Measurements from ENCODE around the gene CD109.
"Not testable (repeated sequence)": the region's sequence is repeated elsewhere in the genome, so short reads cannot be mapped to it uniquely, and the experiment has no call there.

Gene CD109

GRCh38 chr6:73801652-73802268 lies 105.8 kb downstream of the CD109 start:
- H3K9me3 Mint-ChIP-seq, result peaks cover 0 to 3% of the 10 kb centered on the region in 2 donors
- H3K27me3 Mint-ChIP-seq, result no peaks in the 10 kb centered on the region
- H3K27ac Mint-ChIP-seq, result no peak overlapping the region
- ATAC-seq (replicated peaks), result no peak
- no peaks in the 10 kb centered on the region for H3K4me1 Mint-ChIP-seq
- no peak for DNase-seq
- peaks cover 0 to 2% of the 10 kb centered on the region in 2 donors for H3K36me3 Mint-ChIP-seq
- no peak overlapping the region for H3K4me3 Mint-ChIP-seq

DNA sequence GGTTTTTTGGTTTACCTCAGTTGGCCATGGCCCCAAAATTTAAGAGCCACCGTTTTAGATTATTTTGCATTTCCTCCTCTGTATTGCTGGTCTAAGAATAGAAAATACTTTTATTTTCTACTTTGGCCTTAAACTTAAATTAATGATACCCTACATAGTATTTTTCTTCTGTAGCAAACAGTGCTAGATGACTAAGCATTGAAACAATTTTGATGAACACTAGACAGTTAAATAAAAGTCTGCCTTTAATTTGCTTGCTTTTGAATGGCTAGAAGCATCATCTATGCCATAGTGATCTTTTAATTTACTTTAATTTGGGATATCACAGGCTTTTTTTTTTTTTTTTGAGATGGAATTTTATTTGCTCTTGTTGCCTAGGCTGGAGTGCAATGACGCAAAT lies 106.4 kb downstream of the CD109 start:
- DNase-seq (no peak), ATAC-seq (replicated peaks) (no peak)
- no peak overlapping the region for H3K4me3 Mint-ChIP-seq
- H3K36me3 Mint-ChIP-seq, result peaks cover 0 to 2% of the 10 kb centered on the region in 2 donors
- no peaks in the 10 kb centered on the region for H3K27me3 Mint-ChIP-seq
- no peaks in the 10 kb centered on the region for H3K4me1 Mint-ChIP-seq
- no peak overlapping the region for H3K27ac Mint-ChIP-seq
- peaks cover 0 to 3% of the 10 kb centered on the region in 2 donors for H3K9me3 Mint-ChIP-seq

- H3K27ac Mint-ChIP-seq, result no peak overlapping the region
- peaks cover 0 to 3% of the 10 kb centered on the region in 2 donors for H3K9me3 Mint-ChIP-seq
- DNase-seq, result no peak
Observed at GRCh38 chr6:73803562-73804241, 107.7 kb downstream of the CD109 start.

DNA sequence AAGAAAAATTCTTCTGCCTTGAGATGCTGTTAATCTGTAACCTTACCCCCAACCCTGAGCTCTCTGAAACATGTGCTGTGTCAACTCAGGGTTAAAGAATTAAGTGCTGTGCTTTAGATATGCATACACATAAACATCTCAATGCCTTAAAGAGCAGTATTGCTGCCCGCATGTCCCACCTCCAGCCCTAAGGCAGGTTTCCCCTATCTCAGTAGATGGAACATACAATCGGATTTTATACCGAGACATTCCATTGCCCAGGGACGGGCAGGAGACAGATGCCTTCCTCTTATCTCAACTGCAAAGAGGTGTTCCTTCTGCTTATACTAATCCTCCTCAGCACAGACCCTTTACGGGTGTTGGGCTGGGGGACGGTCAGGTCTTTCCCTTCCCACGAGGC lies 109.2 kb downstream of the CD109 start:
- not testable (repeated sequence) for H3K4me3 Mint-ChIP-seq; H3K27me3 Mint-ChIP-seq; H3K27ac Mint-ChIP-seq; H3K36me3 Mint-ChIP-seq; H3K4me1 Mint-ChIP-seq; ATAC-seq (replicated peaks); DNase-seq; H3K9me3 Mint-ChIP-seq

More at GRCh38 chr6:73803562-73804241, 107.7 kb downstream of the CD109 start:
- no peak for ATAC-seq (replicated peaks)
- H3K4me1 Mint-ChIP-seq, result no peaks in the 10 kb centered on the region
- no peak overlapping the region for H3K4me3 Mint-ChIP-seq
- peaks cover 0 to 2% of the 10 kb centered on the region in 2 donors for H3K36me3 Mint-ChIP-seq
- no peaks in the 10 kb centered on the region for H3K27me3 Mint-ChIP-seq

DNA sequence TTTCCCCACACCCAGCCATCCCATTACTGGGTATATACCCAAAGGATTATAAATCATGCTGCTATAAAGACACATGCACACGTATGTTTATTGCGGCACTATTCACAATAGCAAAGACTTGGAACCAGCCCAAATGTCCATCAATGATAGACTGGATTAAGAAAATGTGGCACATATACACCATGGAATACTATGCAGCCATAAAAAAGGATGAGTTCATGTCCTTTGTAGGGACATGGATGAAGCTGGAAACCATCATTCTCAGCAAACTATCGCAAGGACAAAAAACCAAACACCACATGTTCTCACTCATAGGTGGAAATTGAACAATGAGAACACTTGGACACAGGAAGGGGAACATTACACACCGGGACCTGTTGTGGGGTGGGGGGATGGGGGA lies 110.0 kb downstream of the CD109 start:
- not testable (repeated sequence) for H3K4me1 Mint-ChIP-seq; ATAC-seq (replicated peaks); H3K9me3 Mint-ChIP-seq; DNase-seq; H3K27me3 Mint-ChIP-seq; H3K36me3 Mint-ChIP-seq; H3K27ac Mint-ChIP-seq; H3K4me3 Mint-ChIP-seq

DNA sequence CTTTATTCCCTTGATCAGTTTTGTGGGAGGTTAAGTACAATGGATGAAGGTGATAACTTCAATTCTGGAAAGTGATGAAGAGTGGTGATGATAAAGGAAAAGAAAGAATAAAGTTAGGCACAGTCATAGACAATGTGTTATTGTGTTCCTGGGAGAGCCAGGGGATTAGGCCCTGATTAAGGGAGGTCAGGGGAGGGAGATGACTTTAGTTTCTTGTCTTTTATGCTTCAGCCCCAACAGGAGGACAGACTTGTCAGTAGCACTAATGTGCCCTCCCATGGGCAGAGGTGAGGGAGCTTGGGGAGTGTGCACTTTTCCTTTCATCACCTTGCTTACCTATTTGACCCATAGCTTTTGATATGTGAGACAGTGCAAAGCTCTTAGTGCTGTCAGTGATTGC lies 115.7 kb downstream of the CD109 start:
- Mint-ChIP-seq H3K4me3 (no peak overlapping the region), H3K27me3 (no peaks in the 10 kb centered on the region), H3K27ac (no peak overlapping the region), H3K36me3 (no peaks in the 10 kb centered on the region), H3K4me1 (no peaks in the 10 kb centered on the region), H3K9me3 (no peaks in the 10 kb centered on the region)
- DNase-seq (no peak), ATAC-seq (replicated peaks) (no peak)

DNA sequence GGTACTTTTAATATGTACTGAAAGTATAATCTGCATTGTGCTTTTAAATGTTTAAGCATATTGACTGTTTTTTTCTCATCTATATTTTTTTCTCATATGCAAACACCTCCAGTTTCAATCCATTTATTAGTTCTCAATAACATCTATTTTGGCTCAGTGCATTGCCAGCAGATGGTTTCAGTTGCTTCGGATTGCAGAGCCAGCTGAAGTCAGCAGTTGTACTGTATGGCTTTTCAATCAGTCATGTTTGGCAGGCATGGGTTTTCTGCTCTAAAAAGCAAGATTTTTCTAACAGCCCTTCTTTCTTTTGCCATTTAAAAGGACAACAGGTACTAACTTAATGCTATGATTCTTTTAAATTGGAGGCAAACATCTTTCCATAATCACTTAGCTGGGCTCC lies 121.2 kb downstream of the CD109 start:
- DNase-seq, result no peak
- no peaks in the 10 kb centered on the region for H3K9me3 Mint-ChIP-seq
- ATAC-seq (replicated peaks), result no peak
- H3K4me3 Mint-ChIP-seq, result no peak overlapping the region
- no peaks in the 10 kb centered on the region for H3K27me3 Mint-ChIP-seq
- H3K36me3 Mint-ChIP-seq, result peaks cover 0 to 7% of the 10 kb centered on the region in 2 donors
- H3K4me1 Mint-ChIP-seq, result no peaks in the 10 kb centered on the region
- H3K27ac Mint-ChIP-seq, result no peak overlapping the region

DNA sequence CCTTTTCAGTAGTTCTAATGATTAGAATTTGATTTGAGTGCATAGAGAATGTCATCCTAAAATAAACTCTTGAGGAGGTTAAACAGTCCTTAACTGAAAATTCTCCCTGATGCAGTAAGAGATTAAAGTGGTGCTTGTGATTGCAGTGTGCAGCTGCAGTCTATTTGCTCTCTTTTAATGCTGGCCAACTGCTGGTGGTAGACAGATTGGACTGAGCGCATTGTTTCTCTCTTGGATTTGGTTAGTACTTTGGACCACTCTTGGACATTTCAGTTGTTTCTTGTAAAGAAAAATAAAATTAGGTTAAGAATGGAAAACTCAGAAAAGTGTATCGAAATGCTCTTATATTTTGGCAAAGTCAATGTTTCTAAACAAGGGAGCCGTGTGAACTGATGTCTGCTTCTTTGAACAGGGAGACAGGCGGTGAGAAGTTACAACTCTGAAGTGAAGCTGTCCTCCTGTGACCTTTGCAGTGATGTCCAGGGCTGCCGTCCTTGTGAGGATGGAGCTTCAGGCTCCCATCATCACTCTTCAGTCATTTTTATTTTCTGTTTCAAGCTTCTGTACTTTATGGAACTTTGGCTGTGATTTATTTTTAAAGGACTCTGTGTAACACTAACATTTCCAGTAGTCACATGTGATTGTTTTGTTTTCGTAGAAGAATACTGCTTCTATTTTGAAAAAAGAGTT lies 127.2 kb downstream of the CD109 start:
- H3K27ac Mint-ChIP-seq, result no peak overlapping the region
- no peaks in the 10 kb centered on the region for H3K4me1 Mint-ChIP-seq
- H3K27me3 Mint-ChIP-seq, result no peaks in the 10 kb centered on the region

DNA sequence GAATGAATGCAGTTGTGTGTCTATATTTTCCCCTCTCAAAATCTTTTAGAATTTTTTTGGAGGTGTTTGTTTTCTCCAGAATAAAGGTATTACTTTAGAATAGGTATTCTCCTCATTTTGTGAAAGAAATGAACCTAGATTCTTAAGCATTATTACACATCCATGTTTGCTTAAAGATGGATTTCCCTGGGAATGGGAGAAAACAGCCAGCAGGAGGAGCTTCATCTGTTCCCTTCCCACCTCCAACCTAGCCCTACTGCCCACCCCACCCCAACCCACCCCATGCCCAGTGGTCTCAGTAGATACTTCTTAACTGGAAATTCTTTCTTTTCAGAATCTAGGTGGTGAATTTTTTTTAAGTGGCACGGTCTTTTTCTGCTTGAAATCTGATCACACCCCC lies 127.8 kb downstream of the CD109 start:
- no peak overlapping the region for H3K27ac Mint-ChIP-seq
- no peak for ATAC-seq (replicated peaks)
- H3K27me3 Mint-ChIP-seq, result no peaks in the 10 kb centered on the region
- H3K36me3 Mint-ChIP-seq, result peaks cover 0 to 7% of the 10 kb centered on the region in 2 donors
- no peak overlapping the region for H3K4me3 Mint-ChIP-seq
- H3K9me3 Mint-ChIP-seq, result no peaks in the 10 kb centered on the region
- H3K4me1 Mint-ChIP-seq, result no peaks in the 10 kb centered on the region
- no peak for DNase-seq

More for the DNA sequence above, 127.2 kb downstream of the CD109 start:
- no peak for DNase-seq
- Mint-ChIP-seq H3K4me3 (no peak overlapping the region), H3K9me3 (no peaks in the 10 kb centered on the region), H3K36me3 (peaks cover 0 to 7% of the 10 kb centered on the region in 2 donors)
- ATAC-seq (replicated peaks), result no peak

- no peaks in the 10 kb centered on the region for H3K4me1 Mint-ChIP-seq
- H3K4me3 Mint-ChIP-seq, result no peak overlapping the region
- no peaks in the 10 kb centered on the region for H3K27me3 Mint-ChIP-seq
- DNase-seq, result no peak
- no peaks in the 10 kb centered on the region for H3K9me3 Mint-ChIP-seq
- ATAC-seq (replicated peaks), result no peak
- no peaks in the 10 kb centered on the region for H3K36me3 Mint-ChIP-seq
- no peak overlapping the region for H3K27ac Mint-ChIP-seq
Observed at GRCh38 chr6:73826571-73826970, 130.6 kb downstream of the CD109 start.

DNA sequence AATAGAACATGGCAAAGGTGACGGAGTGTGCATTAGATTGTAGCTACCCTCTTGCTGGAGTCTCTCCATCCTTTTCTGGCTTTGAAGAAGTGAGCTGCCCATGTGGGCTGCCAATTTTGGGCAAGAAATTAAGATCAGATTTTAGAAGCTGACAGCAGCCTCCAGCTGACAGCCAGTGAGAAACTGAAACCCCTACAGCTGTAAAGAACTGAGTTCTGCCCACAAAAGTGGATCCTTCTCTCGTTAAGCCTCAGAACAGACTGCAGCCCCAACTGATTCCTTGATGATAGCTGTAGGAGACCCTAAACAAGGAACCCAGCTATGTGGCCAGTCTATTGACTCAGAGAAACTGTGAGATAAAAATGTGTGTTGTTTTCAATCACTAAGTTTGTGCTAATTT lies 134.1 kb downstream of the CD109 start:
- Mint-ChIP-seq H3K4me3 (no peak overlapping the region), H3K4me1 (no peaks in the 10 kb centered on the region), H3K36me3 (no peaks in the 10 kb centered on the region), H3K27me3 (no peaks in the 10 kb centered on the region), H3K27ac (no peak overlapping the region), H3K9me3 (no peaks in the 10 kb centered on the region)
- ATAC-seq (replicated peaks) (no peak), DNase-seq (no peak)

DNA sequence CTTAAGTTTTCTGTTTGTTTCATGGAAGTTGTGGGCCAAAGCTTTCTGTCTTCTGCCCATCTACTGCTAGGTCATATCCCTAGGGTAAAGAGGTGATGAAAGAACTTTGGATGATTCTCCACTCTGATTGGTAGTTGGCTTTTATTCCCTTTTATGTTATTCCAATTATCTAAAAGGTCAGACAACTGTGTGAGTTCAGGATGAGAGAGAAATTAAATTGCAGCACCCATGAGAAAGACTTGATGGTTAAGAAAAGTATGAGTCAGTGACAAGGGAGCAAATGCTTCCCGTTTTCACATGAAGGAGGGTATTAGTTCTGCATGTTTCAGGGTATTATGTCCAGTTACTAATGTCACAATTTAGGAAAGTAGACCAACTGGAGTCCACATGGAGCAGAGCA lies 136.3 kb downstream of the CD109 start:
- Mint-ChIP-seq H3K4me1 (no peaks in the 10 kb centered on the region), H3K9me3 (no peaks in the 10 kb centered on the region), H3K36me3 (no peaks in the 10 kb centered on the region), H3K27ac (no peak overlapping the region), H3K27me3 (no peaks in the 10 kb centered on the region), H3K4me3 (no peak overlapping the region)
- ATAC-seq (replicated peaks) (no peak), DNase-seq (no peak)

- not testable (repeated sequence) for H3K27ac Mint-ChIP-seq; DNase-seq; ATAC-seq (replicated peaks); H3K4me3 Mint-ChIP-seq; H3K4me1 Mint-ChIP-seq; H3K27me3 Mint-ChIP-seq
- Mint-ChIP-seq H3K9me3 (peaks cover 7 to 23% of the 10 kb centered on the region in 2 donors), H3K36me3 (peaks cover 0 to 10% of the 10 kb centered on the region in 2 donors)
Observed at GRCh38 chr6:73844696-73845095, 148.7 kb downstream of the CD109 start.

DNA sequence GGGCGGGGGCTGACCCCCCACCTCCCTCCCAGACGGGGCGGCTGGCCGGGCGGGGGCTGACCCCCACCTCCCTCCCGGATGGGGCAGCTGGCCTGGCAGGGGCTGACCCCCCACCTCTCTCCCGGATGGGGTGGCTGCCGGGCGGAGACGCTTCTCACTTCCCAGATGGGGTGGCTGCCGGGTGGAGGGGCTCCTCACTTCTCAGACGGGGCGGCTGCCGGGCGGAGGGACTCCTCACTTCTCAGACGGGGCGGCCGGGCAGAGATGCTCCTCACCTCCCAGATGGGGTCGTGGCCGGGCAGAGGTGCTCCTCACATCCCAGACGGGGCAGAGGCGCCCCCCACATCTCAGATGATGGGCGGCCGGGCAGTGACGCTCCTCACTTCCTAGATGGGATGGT lies 155.0 kb downstream of the CD109 start:
- not testable (repeated sequence) for ATAC-seq (replicated peaks); H3K4me3 Mint-ChIP-seq; DNase-seq; H3K27me3 Mint-ChIP-seq; H3K36me3 Mint-ChIP-seq; H3K27ac Mint-ChIP-seq; H3K4me1 Mint-ChIP-seq; H3K9me3 Mint-ChIP-seq

Measured in stimulated activated naive B cell treated with anti-CD40 and anti-IgM and Interleukin-4, amounts not matched to agents 10 μg/mL and 1 μg/mL and 100 μg/mL, for 72 hours (primary cell).